SKM-1 (cell line): Measurements from ENCODE around the gene SEMA3B.

Experiments
- DNase-seq: peaks from one replicate; lab custom pipeline; 2025; ENCODE audit not compliant: unreplicated experiment; lab: John Stamatoyannopoulos, UW

The SEMA3B gene

GRCh38 chr3:50327129-50327528 lies 58.2 kb downstream of the SEMA3B start:
- DNase-seq: no peak
